Parathyroid adenoma (tissue), 2 donors: Measurements from ENCODE around the gene CAST.

ENCODE experiments used
- H2AFZ ChIP-seq: fragments of 300-600 bp; sonication (generic); one replicate; pipeline ENCODE4 v1.7.0; 2017; ENCODE audit warnings: antibody characterized with exemption, mild to moderate bottlenecking
- H3K27ac ChIP-seq: fragments of 300-600 bp; sonication (generic); one replicate; pipeline ENCODE4 v1.7.0; 2017
- H3K27me3 ChIP-seq: fragments of 300-600 bp; sonication (generic); one replicate; pipeline ENCODE4 v1.7.0; 2017; ENCODE audit warnings: low read length; ENCODE audit not compliant: control insufficient read depth, insufficient read depth
- H3K36me3 ChIP-seq: fragments of 300-600 bp; sonication (generic); one replicate; pipeline ENCODE4 v1.7.0; 2017; ENCODE audit warnings: low read length; ENCODE audit not compliant: control insufficient read depth, insufficient read depth
- H3K4me1 ChIP-seq: fragments of 300-600 bp; sonication (generic); one replicate; pipeline ENCODE4 v1.7.0; 2017; ENCODE audit warnings: control low read depth
- H3K4me2 ChIP-seq: fragments of 300-600 bp; sonication (generic); one replicate; pipeline ENCODE4 v1.7.0; 2017; ENCODE audit warnings: low read length
- H3K4me3 ChIP-seq: fragments of 300-600 bp; sonication (generic); one replicate; pipeline ENCODE4 v1.7.0; 2017; ENCODE audit warnings: low read depth, low read length
- H3K79me2 ChIP-seq: fragments of 300-600 bp; sonication (generic); one replicate; pipeline ENCODE4 v1.7.0; 2017; ENCODE audit warnings: control low read depth
- H3K9ac ChIP-seq: fragments of 300-600 bp; sonication (generic); one replicate; pipeline ENCODE4 v1.7.0; 2017; ENCODE audit warnings: mild to moderate bottlenecking
- H3K9me3 ChIP-seq: fragments of 300-600 bp; sonication (generic); one replicate; pipeline ENCODE4 v1.7.0; 2017; ENCODE audit warnings: low read length; ENCODE audit not compliant: control insufficient read depth
- TF ChIP-seq, protein P1 (sequence below): fragments of 300-600 bp; sonication (generic); IDR thresholded peaks from one replicate; pipeline ENCODE4 v1.7.0; 2017; ENCODE audit warnings: antibody characterized with exemption, mild to moderate bottlenecking
- donor health status: primary hyperparathyroidism.

CAST gene

GRCh38 chr5:96683392-96683791, 21.2 kb downstream of the CAST start:
- Histone ChIP-seq H3K4me3 (no peak overlapping the region), H3K9ac (no peak overlapping the region), H3K79me2 (no peaks in the 10 kb centered on the region), H3K9me3 (no peaks in the 10 kb centered on the region), H3K4me1 (peaks cover 3% of the 10 kb centered on the region), H2AFZ (no peak overlapping the region), H3K4me2 (no peak overlapping the region), H3K36me3 (no peaks in the 10 kb centered on the region), H3K27ac (no peak overlapping the region), H3K27me3 (no peaks in the 10 kb centered on the region)
- TF ChIP-seq, protein P1, sequence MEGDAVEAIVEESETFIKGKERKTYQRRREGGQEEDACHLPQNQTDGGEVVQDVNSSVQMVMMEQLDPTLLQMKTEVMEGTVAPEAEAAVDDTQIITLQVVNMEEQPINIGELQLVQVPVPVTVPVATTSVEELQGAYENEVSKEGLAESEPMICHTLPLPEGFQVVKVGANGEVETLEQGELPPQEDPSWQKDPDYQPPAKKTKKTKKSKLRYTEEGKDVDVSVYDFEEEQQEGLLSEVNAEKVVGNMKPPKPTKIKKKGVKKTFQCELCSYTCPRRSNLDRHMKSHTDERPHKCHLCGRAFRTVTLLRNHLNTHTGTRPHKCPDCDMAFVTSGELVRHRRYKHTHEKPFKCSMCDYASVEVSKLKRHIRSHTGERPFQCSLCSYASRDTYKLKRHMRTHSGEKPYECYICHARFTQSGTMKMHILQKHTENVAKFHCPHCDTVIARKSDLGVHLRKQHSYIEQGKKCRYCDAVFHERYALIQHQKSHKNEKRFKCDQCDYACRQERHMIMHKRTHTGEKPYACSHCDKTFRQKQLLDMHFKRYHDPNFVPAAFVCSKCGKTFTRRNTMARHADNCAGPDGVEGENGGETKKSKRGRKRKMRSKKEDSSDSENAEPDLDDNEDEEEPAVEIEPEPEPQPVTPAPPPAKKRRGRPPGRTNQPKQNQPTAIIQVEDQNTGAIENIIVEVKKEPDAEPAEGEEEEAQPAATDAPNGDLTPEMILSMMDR = no peak

DNA sequence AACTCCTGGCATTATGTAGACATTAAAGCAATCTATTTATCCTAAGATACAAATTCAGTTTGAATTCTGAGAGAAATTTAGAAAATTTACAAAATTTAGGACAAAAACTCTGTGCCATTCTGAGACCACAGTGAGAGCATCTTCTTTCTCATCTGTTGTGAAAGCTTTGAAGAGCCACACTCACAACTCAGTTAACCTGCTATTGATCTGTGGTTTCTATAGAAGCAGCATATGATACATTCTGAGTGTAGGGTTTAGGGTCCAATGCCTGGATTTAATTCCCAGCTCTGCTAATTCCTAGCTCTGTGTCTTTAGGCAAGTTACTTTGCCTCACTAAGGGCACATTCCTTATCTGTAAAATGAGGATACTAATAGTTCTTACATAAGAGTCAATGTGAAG, 21.6 kb downstream of the CAST start:
- no peak overlapping the region for H3K4me3 ChIP-seq
- H3K27me3 ChIP-seq = no peaks in the 10 kb centered on the region
- no peak overlapping the region for H2AFZ ChIP-seq
- no peak overlapping the region for H3K27ac ChIP-seq
- no peak overlapping the region for H3K4me2 ChIP-seq
- H3K9ac ChIP-seq = no peak overlapping the region
- no peaks in the 10 kb centered on the region for H3K79me2 ChIP-seq
- TF ChIP-seq, protein P1 = no peak
- peaks cover 3% of the 10 kb centered on the region for H3K4me1 ChIP-seq
- H3K9me3 ChIP-seq = no peaks in the 10 kb centered on the region
- H3K36me3 ChIP-seq = no peaks in the 10 kb centered on the region

DNA sequence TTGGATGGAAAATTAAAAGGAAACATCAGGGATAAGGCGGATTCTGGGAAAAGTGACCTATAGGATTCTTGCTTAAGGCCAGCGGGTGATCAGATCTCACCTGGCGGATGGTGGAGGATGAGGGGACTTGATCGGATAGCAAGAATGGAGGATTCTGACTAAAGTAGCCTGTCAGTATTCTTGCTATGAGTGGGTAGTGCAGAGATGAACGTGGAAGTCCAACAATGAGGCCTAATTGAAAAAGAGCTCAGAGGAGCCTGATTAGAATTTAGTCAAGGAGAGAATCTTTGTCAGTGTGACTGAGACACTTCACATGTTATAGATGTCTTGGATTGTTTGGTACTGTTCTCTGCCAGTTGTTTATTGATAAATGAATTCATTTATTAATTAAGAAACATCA, 24.9 kb downstream of the CAST start:
- H3K79me2 ChIP-seq = peaks cover 4% of the 10 kb centered on the region
- peaks cover 3% of the 10 kb centered on the region for H3K4me1 ChIP-seq
- H3K9me3 ChIP-seq = no peaks in the 10 kb centered on the region
- H2AFZ ChIP-seq = no peak overlapping the region
- no peak overlapping the region for H3K4me3 ChIP-seq
- no peak overlapping the region for H3K9ac ChIP-seq
- H3K27me3 ChIP-seq = no peaks in the 10 kb centered on the region
- no peak overlapping the region for H3K27ac ChIP-seq
- TF ChIP-seq, protein P1 = no peak
- H3K36me3 ChIP-seq = no peaks in the 10 kb centered on the region
- H3K4me2 ChIP-seq = no peak overlapping the region

GRCh38 chr5:96687812-96688453, 25.8 kb downstream of the CAST start:
- no peaks in the 10 kb centered on the region for H3K27me3 ChIP-seq
- no peak overlapping the region for H3K4me3 ChIP-seq
- no peaks in the 10 kb centered on the region for H3K9me3 ChIP-seq
- H3K36me3 ChIP-seq = no peaks in the 10 kb centered on the region
- H3K9ac ChIP-seq = no peak overlapping the region
- peaks cover 3% of the 10 kb centered on the region for H3K4me1 ChIP-seq
- peak overlapping the region; percentile 0 for H2AFZ ChIP-seq
- H3K79me2 ChIP-seq = peaks cover 4% of the 10 kb centered on the region
- TF ChIP-seq, protein P1 = peak; percentile 75
- H3K4me2 ChIP-seq = no peak overlapping the region
- H3K27ac ChIP-seq = no peak overlapping the region

DNA sequence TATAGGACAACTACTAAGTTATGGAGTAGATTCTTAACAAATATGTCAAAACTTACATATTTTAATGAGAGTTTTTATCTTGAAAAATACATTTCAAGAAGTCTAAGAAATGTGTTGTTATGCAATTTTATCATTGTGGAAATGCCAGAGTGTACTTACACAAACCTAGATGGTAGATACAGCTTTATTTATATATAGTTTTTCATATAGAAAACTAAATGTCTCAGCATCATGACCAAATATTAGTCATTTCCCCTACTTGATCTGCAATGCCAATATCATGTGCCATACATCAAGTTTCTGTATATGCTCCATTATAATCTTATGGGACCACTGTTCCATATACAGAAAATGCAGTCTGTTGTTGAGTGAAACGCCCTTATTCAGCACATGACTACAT, 28.7 kb downstream of the CAST start:
- Histone ChIP-seq H3K79me2 (peaks cover 4% of the 10 kb centered on the region), H3K9ac (no peak overlapping the region), H3K4me3 (no peak overlapping the region), H2AFZ (no peak overlapping the region), H3K27ac (no peak overlapping the region), H3K4me1 (no peaks in the 10 kb centered on the region), H3K9me3 (no peaks in the 10 kb centered on the region), H3K4me2 (no peak overlapping the region), H3K36me3 (no peaks in the 10 kb centered on the region), H3K27me3 (no peaks in the 10 kb centered on the region)
- TF ChIP-seq, protein P1 = no peak
